HG02943 (cell line): ENCODE measurements around the gene PTPRE.
"Not testable (repeated sequence)": the region's sequence is repeated elsewhere in the genome, so short reads cannot be mapped to it uniquely, and the experiment has no call there.

Source experiments
- ATAC-seq: cut with Tn5 transposase; IDR thresholded peaks from one replicate; pipeline ENCODE4 v1.9.1; 2021; ENCODE audit warnings: mild to moderate bottlenecking, low read depth, moderate library complexity; ENCODE audit not compliant: unreplicated experiment

PTPRE gene

GRCh38 chr10:127974911-127975310 is 68.0 kb downstream of the PTPRE start:
- no peak for ATAC-seq

- ATAC-seq = no peak
These were observed 69.4 kb downstream of the PTPRE start for GRCh38 chr10:127976286-127976685.

- ATAC-seq = no peak
These were observed 69.9 kb downstream of the PTPRE start for GRCh38 chr10:127976701-127977356.

- ATAC-seq = no peak
These were observed 70.6 kb downstream of the PTPRE start for GRCh38 chr10:127977357-127978009.

GRCh38 chr10:127978481-127978880 is 71.6 kb downstream of the PTPRE start:
- ATAC-seq = no peak

- ATAC-seq = no peak
These were observed 72.1 kb downstream of the PTPRE start for GRCh38 chr10:127979045-127979444.

GRCh38 chr10:127979566-127979965 is 72.7 kb downstream of the PTPRE start:
- ATAC-seq = no peak

- no peak for ATAC-seq
These were observed 74.0 kb downstream of the PTPRE start for GRCh38 chr10:127980898-127981297.

GRCh38 chr10:127982601-127983000 is 75.7 kb downstream of the PTPRE start:
- no peak for ATAC-seq

GRCh38 chr10:127983344-127984100 is 76.6 kb downstream of the PTPRE start:
- ATAC-seq = no peak

- no peak for ATAC-seq
These were observed 78.0 kb downstream of the PTPRE start for GRCh38 chr10:127984945-127985344.

- no peak for ATAC-seq
These were observed 79.9 kb downstream of the PTPRE start for GRCh38 chr10:127986531-127987466.

GRCh38 chr10:127987467-127988380 is 80.8 kb downstream of the PTPRE start:
- ATAC-seq = no peak

GRCh38 chr10:127989481-127990012 is 82.6 kb downstream of the PTPRE start:
- no peak for ATAC-seq

- not testable (repeated sequence) for ATAC-seq
These were observed 83.4 kb downstream of the PTPRE start for GRCh38 chr10:127990132-127990788.

GRCh38 chr10:127990846-127991542 is 84.1 kb downstream of the PTPRE start:
- no peak for ATAC-seq

- no peak for ATAC-seq
These were observed 84.8 kb downstream of the PTPRE start for GRCh38 chr10:127991543-127992255.
